WERI-Rb-1 (cell line): ENCODE results near the gene COL23A1.

Source experiments
- DNase-seq: peaks from one replicate; pipeline ENCODE4 v3.0.0-alpha.2; 2020
- H3K27ac ChIP-seq: fragments of 250-450 bp; sonication (Bioruptor Pico); 2 replicates; pipeline ENCODE4 v1.5.1; 2020; ENCODE audit warnings: mild to moderate bottlenecking, moderate library complexity
- H3K27me3 ChIP-seq: fragments of 250-450 bp; sonication (Bioruptor Pico); 2 replicates; pipeline ENCODE4 v1.5.1; 2021; ENCODE audit warnings: mild to moderate bottlenecking, low read depth, moderate library complexity; ENCODE audit not compliant: insufficient read depth, severe bottlenecking
- H3K36me3 ChIP-seq: fragments of 250-450 bp; sonication (Bioruptor Pico); 2 replicates; pipeline ENCODE4 v1.5.1; 2020; ENCODE audit warnings: mild to moderate bottlenecking, moderate library complexity
- H3K4me3 ChIP-seq: 2 replicates; pipeline ENCODE4 v1.5.1; 2011; ENCODE audit warnings: low read depth, mild to moderate bottlenecking, control low read depth, low read length
- H3K9me3 ChIP-seq: fragments of 250-450 bp; sonication (Bioruptor Pico); 2 replicates; pipeline ENCODE4 v1.5.1; 2021; ENCODE audit warnings: mild to moderate bottlenecking, moderate library complexity; ENCODE audit not compliant: severe bottlenecking
- CTCF ChIP-seq: IDR thresholded peaks from 2 replicates; pipeline ENCODE4 v1.5.1; 2011; ENCODE audit warnings: low read depth, mild to moderate bottlenecking, control low read depth, inconsistent platforms, low read length

COL23A1 gene

GRCh38 chr5:178590141-178590923, at the start of gene COL23A1:
Gene COL23A1 (minus strand): TSS chr5:178590393.
- DNase-seq = peak; percentile 56
- peak within 1 kb of the TSS; percentile 41 for H3K4me3 ChIP-seq
- no peaks in the 10 kb centered on the region for H3K27me3 ChIP-seq
- H3K36me3 ChIP-seq = no peaks in the 10 kb centered on the region
- H3K27ac ChIP-seq = no peak within 1 kb of the TSS
- TF ChIP-seq CTCF = peak; percentile 72
- H3K9me3 ChIP-seq = no peaks in the 10 kb centered on the region

GRCh38 chr5:178637356-178638074, 47.3 kb upstream of the COL23A1 start:
- no peak overlapping the region for H3K4me3 ChIP-seq
- H3K9me3 ChIP-seq = no peaks in the 10 kb centered on the region
- TF ChIP-seq CTCF = no peak
- DNase-seq = no peak
- H3K36me3 ChIP-seq = no peaks in the 10 kb centered on the region
- H3K27me3 ChIP-seq = no peaks in the 10 kb centered on the region
- no peak overlapping the region for H3K27ac ChIP-seq

- Histone ChIP-seq H3K27ac (no peak overlapping the region), H3K27me3 (no peaks in the 10 kb centered on the region), H3K4me3 (no peak overlapping the region), H3K9me3 (peaks cover 1% of the 10 kb centered on the region), H3K36me3 (no peaks in the 10 kb centered on the region)
- DNase-seq = no peak
- no peak for TF ChIP-seq CTCF
These were observed 42.1 kb upstream of the COL23A1 start for GRCh38 chr5:178632285-178632684.

GRCh38 chr5:178630951-178631350, 40.8 kb upstream of the COL23A1 start:
- TF ChIP-seq CTCF = no peak
- DNase-seq = no peak

GRCh38 chr5:178630475-178630930, 40.3 kb upstream of the COL23A1 start:
- H3K9me3 ChIP-seq = peaks cover 2% of the 10 kb centered on the region
- no peak overlapping the region for H3K4me3 ChIP-seq
- H3K36me3 ChIP-seq = no peaks in the 10 kb centered on the region
- no peak for DNase-seq
- TF ChIP-seq CTCF = no peak
- H3K27ac ChIP-seq = no peak overlapping the region
- H3K27me3 ChIP-seq = no peaks in the 10 kb centered on the region

More at GRCh38 chr5:178630951-178631350, 40.8 kb upstream of the COL23A1 start:
- H3K36me3 ChIP-seq = no peaks in the 10 kb centered on the region
- H3K4me3 ChIP-seq = no peak overlapping the region
- H3K9me3 ChIP-seq = peaks cover 2% of the 10 kb centered on the region
- no peaks in the 10 kb centered on the region for H3K27me3 ChIP-seq
- no peak overlapping the region for H3K27ac ChIP-seq
